ENCODE measurements around the gene ECE1. TPM values are rescaled to one million over a fixed set of nuclear protein-coding genes. Genes with fewer than 3 reads are reported as not detected.
"Not testable (repeated sequence)": the region's sequence is repeated elsewhere in the genome, so short reads cannot be mapped to it uniquely, and the experiment has no call there.

ECE1 gene
- polyA plus RNA-seq, 1 donor from 2014 or later, result 58.6 TPM

DNA sequence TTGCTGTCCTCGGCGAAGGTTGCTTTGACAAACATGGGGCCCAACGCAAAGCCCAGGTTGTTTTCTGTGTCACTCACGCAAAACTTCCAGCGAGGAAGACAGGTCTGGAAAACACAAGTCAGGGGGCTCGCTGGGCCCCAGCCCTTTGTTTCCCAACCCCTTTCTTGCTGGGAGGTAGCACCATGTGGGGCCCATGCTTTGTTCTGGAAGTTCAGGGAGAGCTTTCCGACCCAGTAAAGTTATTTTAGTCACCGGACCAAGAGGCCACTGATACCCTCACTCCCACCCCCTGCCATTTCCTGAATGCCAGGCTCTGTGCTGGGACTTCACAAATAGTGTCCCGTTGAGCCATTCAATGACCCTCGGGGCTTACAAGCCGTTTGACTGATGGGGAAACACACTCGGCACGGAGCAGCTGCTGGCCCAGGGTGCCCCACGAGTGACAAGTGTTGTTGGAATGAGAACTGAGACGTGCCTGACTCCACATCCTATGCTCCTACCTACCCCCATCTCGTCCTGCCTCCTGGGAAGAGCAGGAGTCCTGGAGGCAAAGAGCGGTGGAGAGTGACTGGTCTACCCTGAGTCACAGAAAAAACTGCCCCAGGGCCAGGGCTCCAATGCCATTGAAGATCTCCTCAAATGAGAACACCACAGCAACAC is 52.0 kb downstream of the ECE1 start:
- Mint-ChIP-seq H3K9me3 (no peaks in the 10 kb centered on the region), H3K4me3 (no peak overlapping the region), H3K36me3 (peaks cover 3% of the 10 kb centered on the region), H3K27ac (peak overlapping the region in 1 of 3 donors; percentile 19), H3K27me3 (no peaks in the 10 kb centered on the region), H3K4me1 (no peaks in the 10 kb centered on the region)

DNA sequence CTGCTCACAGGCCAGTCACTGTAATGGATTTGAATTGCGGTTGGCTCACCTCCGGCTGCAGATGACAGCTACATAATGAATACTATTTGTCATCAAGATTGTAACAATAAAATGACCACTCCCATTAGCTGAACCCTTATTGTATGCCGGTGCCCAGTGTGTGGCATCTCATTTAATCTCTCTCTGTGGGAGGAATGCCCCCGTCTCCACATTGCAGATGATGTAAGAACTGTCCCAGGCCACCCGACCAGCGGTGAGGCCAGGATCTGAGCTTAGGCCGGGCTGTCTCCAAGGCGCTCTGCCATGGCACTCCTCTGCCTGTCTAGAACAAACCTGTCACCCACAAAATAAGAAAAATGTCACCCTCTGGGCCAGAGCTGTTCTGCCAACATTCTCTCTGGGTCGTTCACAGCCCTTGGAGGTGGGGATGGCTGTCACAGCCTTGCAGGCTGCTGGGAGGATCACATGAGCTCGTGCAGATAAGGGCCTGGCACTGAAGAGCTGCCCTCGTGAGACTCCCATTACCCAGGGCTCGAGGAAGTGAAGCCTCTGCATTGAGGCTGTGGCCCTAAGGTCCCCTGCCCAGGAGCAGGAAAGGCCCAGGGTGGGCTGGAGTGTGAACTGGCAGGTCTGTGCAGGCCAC is 52.7 kb downstream of the ECE1 start:
- H3K36me3 Mint-ChIP-seq, result peaks cover 3% of the 10 kb centered on the region
- no peaks in the 10 kb centered on the region for H3K27me3 Mint-ChIP-seq
- H3K4me1 Mint-ChIP-seq, result no peaks in the 10 kb centered on the region
- no peaks in the 10 kb centered on the region for H3K9me3 Mint-ChIP-seq
- no peak overlapping the region for H3K4me3 Mint-ChIP-seq
- H3K27ac Mint-ChIP-seq, result no peak overlapping the region

DNA sequence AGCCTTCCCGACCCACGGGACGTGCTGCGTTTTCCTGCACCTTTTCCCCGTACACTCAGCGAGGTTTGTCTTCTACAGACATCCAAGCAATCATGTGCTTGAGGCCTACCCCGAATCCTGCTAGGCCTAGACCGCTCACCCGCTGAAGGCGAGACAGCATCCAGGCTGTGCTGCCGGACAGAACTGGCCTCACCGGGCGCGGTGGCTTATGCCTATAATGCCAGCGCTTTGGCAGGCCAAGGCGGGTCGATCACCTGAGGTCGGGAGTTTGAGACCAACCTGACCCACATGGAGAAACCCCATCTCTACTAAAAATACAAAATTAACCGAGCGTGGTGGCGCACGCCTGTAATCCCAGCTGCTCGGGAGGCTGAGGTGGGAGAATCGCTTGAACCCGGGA is 54.1 kb downstream of the ECE1 start:
- Mint-ChIP-seq H3K4me1 (peaks cover 0 to 1% (median 0%) of the 10 kb centered on the region in 3 donors), H3K9me3 (no peaks in the 10 kb centered on the region), H3K27ac (no peak overlapping the region), H3K36me3 (peaks cover 3% of the 10 kb centered on the region), H3K4me3 (no peak overlapping the region), H3K27me3 (no peaks in the 10 kb centered on the region)

DNA sequence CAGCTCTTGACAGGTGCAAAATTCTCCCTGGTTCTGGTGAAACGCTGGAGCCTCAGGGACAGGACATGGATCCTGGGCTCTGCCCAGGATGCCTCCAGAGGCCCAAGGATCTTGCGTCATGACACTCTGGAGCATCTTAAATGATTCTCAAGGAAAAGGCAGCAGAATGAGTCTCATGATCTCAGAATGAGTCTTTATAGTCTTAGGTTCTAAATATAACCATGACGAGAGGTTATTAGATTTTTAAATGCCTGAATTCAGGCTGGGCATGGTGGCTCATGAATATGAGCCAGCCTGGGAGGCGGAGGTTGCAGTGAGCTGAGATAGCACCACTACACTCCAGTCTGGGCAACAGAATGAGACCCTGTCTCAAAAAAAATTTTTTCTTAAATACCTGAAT is 55.5 kb downstream of the ECE1 start:
- Mint-ChIP-seq H3K27ac (peak overlapping the region in 1 of 3 donors; percentile 85), H3K36me3 (peaks cover 3% of the 10 kb centered on the region), H3K27me3 (no peaks in the 10 kb centered on the region), H3K4me1 (peaks cover 0 to 1% (median 0%) of the 10 kb centered on the region in 3 donors), H3K9me3 (no peaks in the 10 kb centered on the region), H3K4me3 (no peak overlapping the region)

DNA sequence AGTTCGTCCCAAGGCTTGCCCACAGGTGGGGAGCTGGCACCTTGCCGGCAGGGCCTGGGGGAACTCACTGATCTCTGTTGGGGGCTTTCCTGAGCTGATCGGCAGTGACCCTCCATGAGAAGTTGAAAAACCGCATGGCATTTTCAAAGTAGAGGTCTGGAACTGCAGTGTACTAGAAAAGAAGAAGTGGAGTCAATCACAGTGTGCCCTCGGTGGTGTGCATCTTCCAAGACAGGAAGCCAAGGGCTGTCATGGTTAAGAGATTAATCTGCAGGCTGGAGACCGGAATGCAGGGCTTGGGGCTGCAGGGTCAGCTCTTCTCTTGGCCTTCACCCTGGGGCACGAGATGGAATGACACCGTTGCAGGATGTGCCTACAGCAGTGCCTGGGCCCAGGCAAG is 56.8 kb downstream of the ECE1 start:
- no peaks in the 10 kb centered on the region for H3K9me3 Mint-ChIP-seq
- peak overlapping the region in 1 of 3 donors; percentile 46 for H3K27ac Mint-ChIP-seq
- peaks cover 0 to 1% (median 0%) of the 10 kb centered on the region in 3 donors for H3K4me1 Mint-ChIP-seq
- H3K27me3 Mint-ChIP-seq, result no peaks in the 10 kb centered on the region
- no peak overlapping the region for H3K4me3 Mint-ChIP-seq
- H3K36me3 Mint-ChIP-seq, result peaks cover 3% of the 10 kb centered on the region

DNA sequence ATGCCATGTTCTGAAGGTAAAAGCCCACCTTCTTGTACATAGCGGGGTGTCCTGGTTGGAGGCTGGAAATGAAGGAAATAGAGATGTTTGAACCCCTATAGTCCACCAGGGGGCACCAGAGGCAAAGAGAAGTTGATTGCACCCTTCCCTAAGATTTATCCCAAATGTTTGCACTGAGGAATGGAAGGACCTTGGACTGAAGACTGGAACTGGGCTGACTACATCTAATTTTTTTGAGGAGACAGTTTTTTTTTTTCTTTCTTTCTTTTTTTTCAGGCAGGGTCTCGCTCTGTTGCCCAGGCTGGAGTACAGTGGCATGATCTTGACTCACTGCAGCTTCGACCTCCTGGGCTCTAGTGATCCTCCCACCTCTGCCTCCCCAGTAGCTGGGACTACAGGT is 58.2 kb downstream of the ECE1 start:
- no peak overlapping the region for H3K27ac Mint-ChIP-seq
- H3K27me3 Mint-ChIP-seq, result no peaks in the 10 kb centered on the region
- no peaks in the 10 kb centered on the region for H3K9me3 Mint-ChIP-seq
- peaks cover 0 to 1% (median 0%) of the 10 kb centered on the region in 3 donors for H3K4me1 Mint-ChIP-seq
- H3K4me3 Mint-ChIP-seq, result no peak overlapping the region
- peaks cover 3% of the 10 kb centered on the region for H3K36me3 Mint-ChIP-seq

DNA sequence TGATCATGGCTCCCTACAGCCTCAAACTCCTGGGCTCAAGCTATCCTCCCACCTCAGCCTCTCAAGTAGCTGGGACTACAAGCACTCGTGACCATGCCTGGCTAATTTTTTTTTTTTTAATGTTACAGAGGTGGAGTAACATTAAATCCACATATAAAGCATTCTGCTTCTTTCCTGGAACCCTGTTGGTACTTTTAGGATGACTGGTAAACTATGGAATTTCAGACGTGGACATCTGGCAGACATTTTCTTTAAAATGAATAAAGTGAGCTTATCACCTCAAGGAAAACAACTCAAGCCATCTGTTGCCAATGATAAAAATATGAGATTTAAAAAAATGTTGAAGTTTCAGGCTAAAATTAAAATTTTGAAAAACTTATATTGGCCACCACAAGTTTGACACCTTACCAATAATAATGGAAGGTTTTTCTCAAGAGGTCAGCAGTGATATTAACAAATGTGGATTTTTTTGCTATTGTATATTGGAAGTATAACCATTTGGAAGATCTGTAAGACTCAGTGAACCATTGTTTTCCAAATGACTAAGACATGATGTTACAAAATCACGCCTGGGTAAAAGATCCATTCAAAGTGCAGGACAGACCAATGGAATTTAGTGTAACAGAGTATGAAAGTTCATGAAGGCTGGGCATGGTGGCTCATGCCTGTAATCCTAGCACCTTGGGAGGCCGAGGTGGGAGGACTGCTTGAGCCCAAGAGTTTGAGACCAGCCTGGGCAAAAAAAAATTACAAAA is 60.8 kb downstream of the ECE1 start:
- Mint-ChIP-seq H3K4me1 (peaks cover 0 to 1% (median 0%) of the 10 kb centered on the region in 3 donors), H3K27me3 (no peaks in the 10 kb centered on the region), H3K36me3 (peaks cover 3% of the 10 kb centered on the region), H3K27ac (no peak overlapping the region), H3K9me3 (no peaks in the 10 kb centered on the region), H3K4me3 (no peak overlapping the region)

DNA sequence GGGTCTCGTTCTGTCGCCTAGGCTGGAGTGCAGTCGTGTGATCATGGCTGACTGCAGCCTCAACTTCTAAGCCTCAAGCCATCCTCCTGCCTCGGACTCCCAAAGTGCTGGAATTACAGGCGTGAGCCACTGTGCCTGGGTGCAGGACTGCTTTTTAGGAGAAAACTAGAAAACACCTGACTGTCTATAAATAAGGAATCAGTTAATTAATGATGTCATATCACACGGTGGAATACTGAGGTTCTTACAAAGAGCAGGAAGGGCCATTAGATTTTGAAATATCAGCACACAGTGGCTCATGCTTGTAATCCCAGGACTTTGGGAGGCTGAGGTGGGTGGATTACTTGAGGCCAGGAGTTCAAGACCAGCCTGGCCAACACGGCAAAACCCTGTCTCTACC is 62.0 kb downstream of the ECE1 start:
- not testable (repeated sequence) for H3K27me3 Mint-ChIP-seq, H3K9me3 Mint-ChIP-seq, H3K4me1 Mint-ChIP-seq, H3K4me3 Mint-ChIP-seq, H3K27ac Mint-ChIP-seq, H3K36me3 Mint-ChIP-seq

DNA sequence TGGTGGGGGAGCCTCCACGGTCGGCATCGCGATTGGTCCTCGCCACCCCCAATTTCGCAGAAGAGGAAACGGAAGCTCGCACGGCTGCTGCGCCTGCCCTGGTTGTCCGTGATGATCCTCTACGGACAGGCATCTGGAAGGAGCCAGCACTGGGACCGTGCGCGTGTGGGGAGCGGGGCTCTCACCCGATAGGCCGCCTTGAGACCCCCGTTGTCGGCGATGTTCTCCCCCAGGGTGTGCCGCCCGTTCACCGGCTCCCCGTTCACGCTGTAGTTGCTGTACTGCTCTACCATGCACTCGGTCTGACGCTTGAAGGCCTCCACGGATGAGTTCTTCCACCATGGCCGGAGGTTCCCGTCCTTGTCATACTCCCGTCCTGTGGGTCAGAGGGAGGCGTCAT is 65.2 kb downstream of the ECE1 start:
- Mint-ChIP-seq H3K4me1 (no peaks in the 10 kb centered on the region), H3K36me3 (peaks cover 6% of the 10 kb centered on the region), H3K4me3 (no peak overlapping the region), H3K27ac (peak overlapping the region in 2 of 3 donors; percentile 31 to 43), H3K27me3 (no peaks in the 10 kb centered on the region), H3K9me3 (no peaks in the 10 kb centered on the region)

DNA sequence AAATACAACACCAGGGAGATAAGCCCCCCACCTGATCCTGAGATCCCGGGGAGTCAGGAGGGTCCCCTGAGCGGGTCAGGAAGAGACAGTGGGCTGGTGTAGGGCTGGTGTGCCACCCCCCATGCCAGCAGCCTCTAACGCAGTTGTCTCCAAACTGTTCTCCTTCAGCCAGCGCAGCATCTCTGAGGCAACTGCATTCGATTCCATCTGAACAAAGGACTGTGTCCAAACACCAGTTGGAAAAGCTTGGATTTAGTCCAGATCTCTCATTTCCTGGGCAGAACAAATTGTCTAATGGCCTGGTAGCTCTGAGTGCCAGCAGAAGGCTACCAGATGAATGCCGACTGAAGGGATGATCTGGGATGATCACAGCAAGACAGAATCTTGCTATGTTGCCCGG is 69.4 kb downstream of the ECE1 start:
- Mint-ChIP-seq H3K36me3 (peaks cover 4% of the 10 kb centered on the region), H3K27me3 (no peaks in the 10 kb centered on the region), H3K9me3 (no peaks in the 10 kb centered on the region), H3K4me3 (no peak overlapping the region), H3K27ac (peak overlapping the region in 1 of 3 donors; percentile 35), H3K4me1 (peaks cover 2 to 6% (median 3%) of the 10 kb centered on the region in 3 donors)

DNA sequence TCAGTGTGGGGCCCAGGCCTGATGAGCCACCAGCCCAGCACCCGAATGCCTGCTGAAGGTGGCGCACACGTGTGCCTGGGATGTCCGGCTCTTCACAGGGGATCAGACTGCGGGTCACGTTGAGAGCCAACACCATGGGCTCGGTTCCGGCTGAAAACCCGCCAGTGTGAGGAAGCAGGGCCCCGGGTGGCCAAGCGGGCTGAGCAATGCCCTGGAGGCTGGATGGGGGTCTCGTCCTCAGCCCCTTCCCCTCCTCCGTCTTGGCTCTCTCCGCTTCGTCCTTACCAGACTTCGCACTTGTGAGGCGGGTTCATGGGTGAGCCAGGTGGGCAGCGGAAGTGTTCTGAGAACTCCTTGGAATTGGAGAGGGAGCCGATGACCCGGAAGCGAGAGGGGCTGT is 70.6 kb downstream of the ECE1 start:
- peaks cover 4% of the 10 kb centered on the region for H3K36me3 Mint-ChIP-seq
- no peak overlapping the region for H3K4me3 Mint-ChIP-seq
- peak overlapping the region in 1 of 3 donors; percentile 59 for H3K27ac Mint-ChIP-seq
- no peaks in the 10 kb centered on the region for H3K9me3 Mint-ChIP-seq
- H3K4me1 Mint-ChIP-seq, result peaks cover 2 to 6% (median 3%) of the 10 kb centered on the region in 3 donors
- no peaks in the 10 kb centered on the region for H3K27me3 Mint-ChIP-seq

DNA sequence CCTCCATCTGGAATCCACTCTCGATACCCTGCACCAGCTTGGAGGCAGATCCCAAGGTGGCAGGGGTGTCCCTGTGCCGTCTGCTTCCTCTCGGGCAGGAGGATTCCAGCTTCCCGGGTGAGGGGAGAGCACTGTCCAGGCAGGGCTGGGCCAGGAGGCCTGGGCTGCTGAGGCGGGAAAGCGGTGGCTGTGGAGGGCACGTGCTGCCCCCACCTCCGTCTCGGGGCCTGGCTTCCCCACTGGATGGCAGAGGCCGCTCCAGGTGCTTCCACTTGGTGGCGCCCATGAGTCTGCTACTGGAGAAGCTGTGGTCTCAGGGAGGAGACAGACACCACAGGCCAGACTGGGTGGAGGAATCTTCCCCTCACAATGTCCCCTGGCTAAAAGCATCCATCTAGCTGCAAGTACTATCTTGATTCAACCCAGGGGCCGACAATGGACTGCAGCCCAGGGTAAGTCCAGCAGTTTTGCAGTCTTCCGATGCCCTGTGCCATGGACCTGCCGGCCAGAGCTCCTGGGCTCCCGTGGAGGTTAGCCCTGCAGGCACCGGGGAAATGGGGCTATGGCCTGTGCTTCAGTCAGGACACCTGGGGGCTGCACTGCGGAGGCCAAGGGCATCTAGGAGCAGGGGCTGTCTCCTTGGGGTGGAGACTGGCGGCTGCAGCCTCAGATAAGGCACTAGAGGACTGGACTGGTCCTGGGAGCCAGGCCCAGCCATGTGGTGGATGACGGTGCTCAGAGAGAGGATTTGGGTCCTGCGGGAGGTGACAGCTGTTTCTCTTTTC is 72.3 kb downstream of the ECE1 start:
- H3K27ac Mint-ChIP-seq, result no peak overlapping the region

DNA sequence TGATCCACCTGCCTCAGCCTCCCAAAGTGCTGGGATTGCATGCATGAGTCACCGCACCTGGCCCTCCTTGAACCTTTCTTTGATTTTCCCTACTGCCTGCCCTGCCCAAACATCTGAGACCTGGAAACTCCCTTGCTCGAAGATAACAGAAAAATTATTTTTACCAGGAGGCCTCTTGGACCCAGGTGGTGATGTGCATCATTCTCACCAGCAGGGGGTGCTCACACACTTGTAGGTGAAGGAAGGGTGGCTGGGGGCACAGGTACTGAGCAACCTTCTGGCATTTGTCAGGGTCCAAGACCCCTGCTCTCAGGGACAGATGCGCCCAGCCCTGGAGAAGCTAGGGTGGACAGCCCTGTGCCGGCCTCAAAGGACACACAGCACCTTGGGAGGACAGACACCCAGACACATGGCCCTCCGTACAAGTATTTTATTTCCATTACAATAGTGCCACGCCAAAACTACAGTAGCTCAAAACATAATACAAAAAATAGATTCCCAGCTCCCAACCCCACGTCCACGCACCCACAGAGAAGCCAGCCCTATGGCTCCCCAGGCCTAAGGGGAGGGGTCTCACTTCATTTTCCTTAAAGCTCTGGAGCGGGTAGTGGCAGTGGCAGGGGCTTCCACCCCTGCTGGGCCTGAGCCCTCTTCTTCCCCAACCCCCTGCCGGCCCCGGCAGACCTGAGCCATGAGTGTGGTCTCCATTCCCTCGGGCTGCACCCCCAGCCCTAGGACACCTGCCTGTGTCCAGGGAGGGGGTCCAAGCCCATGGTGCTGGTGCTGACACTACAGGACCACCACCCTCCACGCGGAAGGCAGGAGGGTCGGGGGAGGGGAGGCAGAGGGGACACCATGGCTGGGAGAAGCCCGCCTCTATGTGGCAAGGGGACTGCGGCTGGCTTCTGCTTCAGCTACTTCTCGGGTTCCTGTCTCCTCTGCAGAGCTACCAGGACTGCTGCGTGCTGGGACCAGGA is 73.1 kb downstream of the ECE1 start:
- Mint-ChIP-seq H3K9me3 (no peaks in the 10 kb centered on the region), H3K27me3 (no peaks in the 10 kb centered on the region), H3K4me1 (peaks cover 2 to 6% (median 3%) of the 10 kb centered on the region in 3 donors), H3K4me3 (no peak overlapping the region), H3K36me3 (peaks cover 2% of the 10 kb centered on the region), H3K27ac (peak overlapping the region in 1 of 3 donors; percentile 69)

More for the DNA sequence above, 72.3 kb downstream of the ECE1 start:
- Mint-ChIP-seq H3K27me3 (no peaks in the 10 kb centered on the region), H3K4me1 (peaks cover 2 to 6% (median 3%) of the 10 kb centered on the region in 3 donors), H3K36me3 (peaks cover 3% of the 10 kb centered on the region), H3K9me3 (no peaks in the 10 kb centered on the region), H3K4me3 (no peak overlapping the region)

DNA sequence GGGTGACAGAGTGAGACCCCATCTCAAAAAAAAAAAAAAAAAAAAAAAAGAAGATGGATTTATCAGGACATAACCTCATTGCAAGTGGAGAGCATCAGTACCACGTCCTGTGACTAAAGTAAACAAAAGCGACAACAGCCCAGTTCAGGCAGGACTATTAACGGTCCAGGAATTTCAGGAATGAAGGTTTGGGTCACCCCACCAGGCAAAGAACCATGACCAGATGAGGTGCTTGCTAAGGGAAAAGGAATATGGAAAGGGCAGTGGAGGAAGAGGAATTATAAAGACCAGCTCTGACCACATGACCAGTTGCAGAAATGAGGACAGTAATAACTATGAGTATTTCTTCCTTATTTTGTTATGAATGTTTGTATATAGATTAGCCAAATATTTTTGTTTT is 78.1 kb downstream of the ECE1 start:
- Mint-ChIP-seq H3K27me3 (no peaks in the 10 kb centered on the region), H3K36me3 (peaks cover 7% of the 10 kb centered on the region), H3K4me1 (peaks cover 2 to 6% (median 3%) of the 10 kb centered on the region in 3 donors), H3K27ac (no peak overlapping the region), H3K9me3 (peaks cover 0 to 3% (median 0%) of the 10 kb centered on the region in 3 donors), H3K4me3 (no peak overlapping the region)

Data from IgD-negative memory B cell (primary cell).